T-helper 17 cell (primary cell): ENCODE data around the gene SLC46A2. TPM values are rescaled to one million over a fixed set of nuclear protein-coding genes. Genes with fewer than 3 reads are reported as not detected.

Source experiments
- ATAC-seq: fragments of 150-1000 bp; cut with Tn5 transposase; 2 replicates; pipeline ENCODE4 v1.10.0; 2021; ENCODE audit warnings: mild to moderate bottlenecking, moderate library complexity
- DNase-seq, 3 donors: peaks; one replicate each; pipeline versions ENCODE4 v3.0.0 to v3.0.0-alpha.2; 2020 to 2021
- H3K9me3 ChIP-seq: one replicate; pipeline ENCODE4 v1.7.0; 2013; ENCODE audit warnings: low read length, mild to moderate bottlenecking; ENCODE audit not compliant: control insufficient read depth, poor library complexity, severe bottlenecking
- H3K27ac Mint-ChIP-seq: one replicate; pipeline ENCODE4 v1.8.0; 2022; ENCODE audit warnings: mild to moderate bottlenecking, moderate library complexity, mixed read lengths
- H3K27me3 Mint-ChIP-seq: one replicate; pipeline ENCODE4 v1.8.0; 2022; ENCODE audit warnings: mixed read lengths
- H3K36me3 Mint-ChIP-seq: one replicate; pipeline ENCODE4 v1.8.0; 2022; ENCODE audit warnings: low read depth, mixed read lengths
- H3K4me1 Mint-ChIP-seq: one replicate; pipeline ENCODE4 v1.8.0; 2022; ENCODE audit warnings: mild to moderate bottlenecking, mixed read lengths
- H3K4me3 Mint-ChIP-seq: one replicate; pipeline ENCODE4 v1.8.0; 2022; ENCODE audit warnings: mild to moderate bottlenecking, moderate library complexity, mixed read lengths
- total RNA-seq, 4 donors: library from RNA in 2 of 4; stranded (reverse) in 2 of 4; gene quantifications; one replicate each; pipeline ENCODE4 v1.2.3 and lab custom pipeline; 2022 to 2026

SLC46A2 gene
- total RNA-seq, 2 donors from 2014 or later = 0.47 TPM; not detected in 1

GRCh38 chr9:112863214-112863613 lies 27.5 kb downstream of the SLC46A2 start:
- Mint-ChIP-seq H3K27ac (peak overlapping the region; percentile 29), H3K4me1 (peaks cover 16% of the 10 kb centered on the region), H3K36me3 (peaks cover 12% of the 10 kb centered on the region), H3K4me3 (no peak overlapping the region), H3K27me3 (no peaks in the 10 kb centered on the region)
- DNase-seq (no peak), ATAC-seq (no peak)
- no peaks in the 10 kb centered on the region for H3K9me3 ChIP-seq

DNA sequence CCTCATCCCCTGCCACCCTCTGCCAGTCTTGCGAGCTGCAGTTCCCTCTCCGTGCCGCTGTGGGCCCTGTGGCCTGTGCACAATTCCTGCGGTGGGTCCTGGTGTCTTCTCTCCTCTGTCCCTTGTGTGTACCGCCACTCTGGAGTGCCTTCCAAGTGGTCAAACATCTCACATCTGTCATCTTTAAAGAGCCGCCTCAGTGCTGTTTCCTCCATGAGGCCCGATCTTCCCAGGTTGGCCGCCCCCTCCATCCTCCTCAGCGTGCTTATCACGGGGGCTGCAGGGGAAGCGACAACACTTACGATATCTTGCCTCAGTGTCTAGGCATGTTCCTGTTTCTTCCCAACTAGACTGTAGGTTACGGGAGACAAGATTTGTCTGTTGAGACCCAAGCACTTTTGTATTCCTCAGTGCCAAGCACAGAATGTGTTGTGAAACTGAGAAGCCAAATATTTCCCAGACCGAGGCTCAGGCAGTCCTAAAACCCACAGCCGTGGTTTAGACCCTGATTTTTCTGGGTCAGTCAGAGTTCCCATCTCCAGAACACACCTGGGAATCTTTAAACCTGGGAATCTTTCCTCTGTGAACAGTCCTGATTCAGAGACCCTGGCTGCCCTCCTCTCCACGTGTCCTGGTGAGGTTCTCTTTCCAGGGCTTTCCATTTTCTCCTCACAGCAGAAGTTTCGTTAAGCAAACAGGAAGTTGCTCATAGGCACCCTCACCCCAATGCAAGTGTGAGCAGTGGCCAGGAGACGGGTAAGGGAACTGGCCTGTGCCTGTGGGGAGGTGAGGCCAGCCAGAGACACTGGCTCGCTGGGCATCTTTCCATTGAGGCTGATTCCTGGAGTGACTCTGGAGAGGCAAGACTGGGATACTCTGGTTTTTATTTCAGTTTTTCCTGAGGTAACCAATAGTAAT lies 28.8 kb downstream of the SLC46A2 start:
- DNase-seq = no peak
- Mint-ChIP-seq H3K4me1 (peaks cover 14% of the 10 kb centered on the region), H3K36me3 (peaks cover 9% of the 10 kb centered on the region), H3K4me3 (no peak overlapping the region), H3K27me3 (no peaks in the 10 kb centered on the region), H3K27ac (peak overlapping the region; percentile 53)
- no peaks in the 10 kb centered on the region for H3K9me3 ChIP-seq
- ATAC-seq = peak; percentile 27

- DNase-seq = no peak
- Mint-ChIP-seq H3K4me1 (peaks cover 14% of the 10 kb centered on the region), H3K27me3 (no peaks in the 10 kb centered on the region), H3K4me3 (no peak overlapping the region), H3K27ac (no peak overlapping the region), H3K36me3 (peaks cover 12% of the 10 kb centered on the region)
- ATAC-seq = no peak
- H3K9me3 ChIP-seq = no peaks in the 10 kb centered on the region
Observed at GRCh38 chr9:112861155-112861554, 29.5 kb downstream of the SLC46A2 start.

DNA sequence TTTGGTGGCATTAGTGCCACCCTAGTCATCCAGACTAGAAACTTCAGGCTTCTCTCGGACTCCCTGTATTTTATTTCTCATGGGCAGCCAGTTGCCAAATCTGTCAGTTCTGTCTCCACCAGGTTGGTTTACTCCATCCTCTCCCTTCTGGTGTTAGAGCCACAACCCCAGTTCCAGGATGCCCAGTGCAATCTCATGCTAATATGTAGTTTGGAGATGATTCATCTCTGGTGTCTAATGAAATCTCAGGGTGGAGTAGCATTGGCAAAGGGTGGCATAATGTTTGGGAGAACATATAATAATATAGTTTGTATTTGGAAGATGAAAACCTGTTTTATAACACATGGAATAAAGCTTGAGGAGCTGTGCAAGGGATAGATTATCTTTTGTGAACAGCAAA lies 30.2 kb downstream of the SLC46A2 start:
- Mint-ChIP-seq H3K4me3 (no peak overlapping the region), H3K27ac (no peak overlapping the region), H3K36me3 (peaks cover 12% of the 10 kb centered on the region), H3K4me1 (peaks cover 14% of the 10 kb centered on the region), H3K27me3 (no peaks in the 10 kb centered on the region)
- ATAC-seq = no peak
- H3K9me3 ChIP-seq = no peaks in the 10 kb centered on the region
- no peak for DNase-seq

DNA sequence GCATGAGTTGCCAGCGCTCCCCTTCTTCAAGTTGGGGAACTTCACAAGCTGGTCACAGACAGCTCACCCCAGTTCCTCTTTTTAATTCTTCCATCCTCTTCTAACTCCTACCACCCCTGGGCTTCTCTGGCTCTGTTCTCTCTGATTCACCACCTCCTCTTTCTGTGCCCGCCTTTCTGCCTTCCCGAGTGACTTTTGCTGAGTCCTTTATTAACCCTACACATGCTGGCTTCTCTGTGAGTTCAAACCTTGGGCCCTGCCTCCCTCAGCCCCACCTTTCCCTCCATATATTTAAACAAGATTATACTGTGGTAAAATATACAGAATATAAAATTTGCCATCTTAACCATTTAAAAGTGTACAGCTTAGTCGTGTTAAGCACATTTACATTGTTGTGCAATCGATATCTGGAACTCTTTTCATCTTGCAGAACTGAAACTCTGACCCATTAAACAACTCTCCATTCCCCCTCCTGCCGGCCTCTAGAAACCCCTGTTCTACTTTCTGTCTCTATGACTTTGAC lies 32.0 kb downstream of the SLC46A2 start:
- no peaks in the 10 kb centered on the region for H3K27me3 Mint-ChIP-seq
- peak; percentile 58 for ATAC-seq
- peak overlapping the region; percentile 43 for H3K27ac Mint-ChIP-seq

DNA sequence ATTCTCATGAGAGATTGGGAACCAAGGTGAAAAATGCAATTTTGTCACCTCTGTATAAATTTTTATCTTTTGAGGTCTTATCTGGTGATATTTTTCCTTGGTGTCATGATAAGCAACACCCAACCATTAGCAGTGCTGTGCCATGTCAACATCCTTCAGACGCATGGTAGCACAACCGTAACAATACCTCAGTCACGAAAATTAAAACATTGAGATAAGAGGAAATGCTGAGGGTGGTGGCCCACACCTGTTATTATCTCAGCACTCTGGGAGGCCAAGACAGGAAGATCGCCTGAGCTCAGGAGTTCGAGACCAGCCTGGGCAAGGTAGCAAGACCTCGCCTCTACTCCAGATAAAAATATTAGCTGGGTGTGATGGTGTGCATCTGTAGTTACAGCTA lies 32.7 kb downstream of the SLC46A2 start:
- ATAC-seq = no peak

More for the DNA sequence above, 32.0 kb downstream of the SLC46A2 start:
- no peak overlapping the region for H3K4me3 Mint-ChIP-seq
- no peak for DNase-seq
- peaks cover 6% of the 10 kb centered on the region for H3K36me3 Mint-ChIP-seq
- H3K4me1 Mint-ChIP-seq = peaks cover 14% of the 10 kb centered on the region
- H3K9me3 ChIP-seq = no peaks in the 10 kb centered on the region

DNA sequence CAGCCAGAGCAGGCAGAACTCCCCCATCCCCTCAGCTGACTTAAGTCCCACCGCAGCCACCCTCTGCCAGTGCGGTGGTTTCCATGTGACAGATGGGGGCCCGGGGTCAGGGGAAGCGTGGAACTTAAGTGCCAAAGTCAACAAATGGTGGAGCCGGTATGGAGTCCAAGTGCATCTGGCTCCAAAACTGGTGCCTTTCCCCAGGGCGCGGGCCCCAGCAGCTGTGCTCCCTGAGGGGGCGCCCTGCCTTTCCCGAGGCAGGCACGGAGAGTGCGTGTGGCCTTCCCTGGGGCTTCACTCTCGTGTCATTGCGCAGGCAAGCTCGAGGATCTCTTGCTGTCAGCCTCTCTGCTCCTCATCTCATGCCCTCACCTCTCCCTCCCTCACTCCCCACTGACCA lies 33.8 kb downstream of the SLC46A2 start:
- ATAC-seq (no peak), DNase-seq (no peak)
- Mint-ChIP-seq H3K4me1 (peaks cover 14% of the 10 kb centered on the region), H3K36me3 (peaks cover 5% of the 10 kb centered on the region), H3K27me3 (no peaks in the 10 kb centered on the region), H3K27ac (peak overlapping the region; percentile 57), H3K4me3 (no peak overlapping the region)
- no peaks in the 10 kb centered on the region for H3K9me3 ChIP-seq

More for the DNA sequence above, 32.7 kb downstream of the SLC46A2 start:
- no peaks in the 10 kb centered on the region for H3K27me3 Mint-ChIP-seq
- no peak overlapping the region for H3K4me3 Mint-ChIP-seq
- H3K27ac Mint-ChIP-seq = peak overlapping the region; percentile 57
- H3K36me3 Mint-ChIP-seq = peaks cover 5% of the 10 kb centered on the region
- DNase-seq = no peak
- no peaks in the 10 kb centered on the region for H3K9me3 ChIP-seq
- H3K4me1 Mint-ChIP-seq = peaks cover 13% of the 10 kb centered on the region

GRCh38 chr9:112856200-112856599 lies 34.5 kb downstream of the SLC46A2 start:
- Mint-ChIP-seq H3K36me3 (peaks cover 8% of the 10 kb centered on the region), H3K27me3 (no peaks in the 10 kb centered on the region), H3K27ac (no peak overlapping the region), H3K4me1 (peaks cover 14% of the 10 kb centered on the region), H3K4me3 (no peak overlapping the region)
- no peaks in the 10 kb centered on the region for H3K9me3 ChIP-seq
- DNase-seq (no peak), ATAC-seq (no peak)

GRCh38 chr9:112854657-112855056 lies 36.0 kb downstream of the SLC46A2 start:
- H3K9me3 ChIP-seq = no peaks in the 10 kb centered on the region
- Mint-ChIP-seq H3K27ac (no peak overlapping the region), H3K4me3 (no peak overlapping the region), H3K27me3 (no peaks in the 10 kb centered on the region), H3K4me1 (peaks cover 10% of the 10 kb centered on the region), H3K36me3 (peaks cover 8% of the 10 kb centered on the region)
- no peak for ATAC-seq
- DNase-seq = no peak

- no peaks in the 10 kb centered on the region for H3K27me3 Mint-ChIP-seq
- no peaks in the 10 kb centered on the region for H3K9me3 ChIP-seq
- peaks cover 8% of the 10 kb centered on the region for H3K36me3 Mint-ChIP-seq
- no peak overlapping the region for H3K4me3 Mint-ChIP-seq
- ATAC-seq (no peak), DNase-seq (no peak)
- H3K27ac Mint-ChIP-seq = no peak overlapping the region
- H3K4me1 Mint-ChIP-seq = peaks cover 10% of the 10 kb centered on the region
Observed at GRCh38 chr9:112853882-112854585, 36.6 kb downstream of the SLC46A2 start.

- Mint-ChIP-seq H3K27ac (no peak overlapping the region), H3K27me3 (no peaks in the 10 kb centered on the region), H3K4me3 (no peak overlapping the region), H3K36me3 (peaks cover 8% of the 10 kb centered on the region), H3K4me1 (peaks cover 9% of the 10 kb centered on the region)
- ATAC-seq (no peak), DNase-seq (no peak)
- no peaks in the 10 kb centered on the region for H3K9me3 ChIP-seq
Observed at GRCh38 chr9:112852741-112853504, 37.8 kb downstream of the SLC46A2 start.

DNA sequence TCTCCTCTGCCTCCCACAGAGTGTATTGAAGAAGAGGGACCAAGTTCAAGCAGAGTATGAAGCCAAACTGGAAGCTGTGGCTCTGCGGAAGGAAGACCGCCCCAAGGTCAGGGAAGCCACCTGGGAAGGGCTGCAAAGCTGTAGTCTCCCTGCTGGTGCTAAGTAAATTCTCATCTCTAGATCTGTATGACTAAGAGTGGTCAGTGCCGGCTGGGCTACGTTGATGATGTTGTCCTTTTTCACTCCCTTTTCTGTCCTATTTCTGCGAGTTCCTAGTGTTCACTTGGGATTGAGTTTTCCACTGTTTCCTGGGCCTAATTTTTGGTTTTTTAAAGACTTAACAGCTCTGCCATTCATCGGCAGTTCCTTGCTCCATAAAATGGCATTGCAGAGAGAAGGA lies 39.8 kb downstream of the SLC46A2 start:
- peaks cover 9% of the 10 kb centered on the region for H3K4me1 Mint-ChIP-seq

More for the DNA sequence above, 39.8 kb downstream of the SLC46A2 start:
- DNase-seq = no peak
- Mint-ChIP-seq H3K4me3 (no peak overlapping the region), H3K27ac (no peak overlapping the region), H3K36me3 (peaks cover 8% of the 10 kb centered on the region), H3K27me3 (no peaks in the 10 kb centered on the region)
- ATAC-seq = no peak
- no peaks in the 10 kb centered on the region for H3K9me3 ChIP-seq
